ENCODE measurements around the gene MPST.
"Not testable (repeated sequence)": the region's sequence is repeated elsewhere in the genome, so short reads cannot be mapped to it uniquely, and the experiment has no call there.

The MPST gene

DNA sequence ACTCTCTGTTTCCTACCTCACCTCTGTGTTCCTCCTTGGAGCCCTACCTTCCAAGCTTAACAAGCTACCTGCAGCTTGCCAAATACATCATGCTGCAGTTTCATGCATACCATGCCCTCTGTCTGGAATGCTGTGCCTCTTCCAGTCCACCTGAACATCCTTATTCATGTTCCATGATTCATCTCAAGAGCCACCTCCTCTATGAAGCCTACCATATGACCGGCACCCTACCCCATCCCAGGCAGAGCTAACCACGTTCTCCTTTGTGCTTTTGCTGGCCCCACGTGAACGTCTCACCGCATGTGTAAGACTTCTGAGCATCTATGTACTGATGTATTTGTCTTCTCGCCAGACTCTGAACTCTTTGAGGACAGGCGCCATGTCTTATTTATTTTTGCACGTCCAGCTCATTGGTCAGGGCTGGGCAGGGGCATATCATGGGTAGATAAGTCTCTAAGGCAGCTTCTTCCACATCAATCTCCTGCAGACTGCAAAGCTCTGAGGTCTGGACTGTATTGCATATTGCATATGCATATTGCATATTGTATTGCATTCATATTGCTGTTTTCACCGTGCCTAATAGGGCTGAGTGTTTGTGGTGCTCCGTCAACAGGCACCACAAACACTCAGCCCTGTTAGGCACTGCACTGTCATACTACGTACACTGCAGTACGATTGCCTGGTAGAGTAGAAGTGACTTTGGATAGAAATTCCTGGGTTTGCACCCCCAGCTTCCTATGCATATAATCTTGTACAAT is 31.3 kb upstream of the MPST start:
- Histone ChIP-seq H3K36me3 (ENCODE audit: control insufficient read depth, insufficient read depth, low read length) (no peaks in the 10 kb centered on the region), H3K4me3 (ENCODE audit: low read length) (no peak overlapping the region), H3K9ac (ENCODE audit: low read length) (no peak overlapping the region), H3K9me3 (ENCODE audit: control insufficient read depth, low read length) (no peaks in the 10 kb centered on the region), H3K27me3 (ENCODE audit: control insufficient read depth, insufficient read depth, low read length) (peaks cover 17% of the 10 kb centered on the region), H3K4me1 (ENCODE audit: control insufficient read depth, insufficient read depth, low read length) (no peaks in the 10 kb centered on the region)

DNA sequence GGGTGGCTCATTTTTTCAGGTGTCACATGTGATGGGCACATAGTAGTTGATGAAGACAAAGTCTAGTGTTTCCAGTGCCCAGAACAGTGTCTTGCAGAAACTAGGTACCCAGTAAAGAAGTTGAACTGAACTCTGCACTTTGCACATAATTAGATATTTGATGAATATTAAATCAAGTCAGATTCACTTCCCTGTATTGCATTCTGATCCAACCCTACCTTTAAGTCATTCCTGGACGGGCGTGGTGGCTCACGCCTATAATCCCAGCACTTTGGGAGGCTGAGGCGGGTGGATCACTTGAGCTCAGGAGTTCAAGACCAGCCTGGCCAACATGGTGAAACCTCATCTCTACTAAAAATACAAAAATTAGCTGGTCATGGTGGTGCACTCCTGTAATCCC is 30.5 kb upstream of the MPST start:
- H3K36me3 ChIP-seq (ENCODE audit: control insufficient read depth, insufficient read depth, low read length); H3K9me3 ChIP-seq (ENCODE audit: control insufficient read depth, low read length): not testable (repeated sequence)

DNA sequence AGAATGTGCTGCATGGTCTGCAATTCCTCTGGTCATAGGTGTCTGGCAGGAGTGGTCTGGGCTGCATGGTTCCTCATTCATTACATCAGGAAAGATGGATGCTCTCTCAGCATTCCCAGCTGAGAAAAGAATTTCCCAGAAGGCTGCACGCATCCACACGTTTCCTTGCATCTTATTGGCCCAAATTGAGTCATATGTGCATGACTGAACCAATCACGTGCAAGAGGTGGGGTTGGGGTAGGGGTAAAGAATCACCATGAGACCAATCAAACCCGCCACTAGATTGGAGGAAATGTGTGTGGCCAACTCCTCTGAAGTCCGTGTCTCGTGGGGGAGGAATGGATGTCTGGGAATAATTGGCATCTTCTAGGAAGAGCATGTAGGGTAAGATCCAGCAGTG is 29.1 kb upstream of the MPST start:
- Histone ChIP-seq H3K9ac (ENCODE audit: low read length) (no peak overlapping the region), H3K4me3 (ENCODE audit: low read length) (no peak overlapping the region), H3K4me1 (ENCODE audit: control insufficient read depth, insufficient read depth, low read length) (no peaks in the 10 kb centered on the region), H3K9me3 (ENCODE audit: control insufficient read depth, low read length) (no peaks in the 10 kb centered on the region), H3K36me3 (ENCODE audit: control insufficient read depth, insufficient read depth, low read length) (no peaks in the 10 kb centered on the region), H3K27me3 (ENCODE audit: control insufficient read depth, insufficient read depth, low read length) (peaks cover 17% of the 10 kb centered on the region)

More for the DNA sequence above, 30.5 kb upstream of the MPST start:
- H3K4me1 ChIP-seq (ENCODE audit: control insufficient read depth, insufficient read depth, low read length); H3K4me3 ChIP-seq (ENCODE audit: low read length); H3K9ac ChIP-seq (ENCODE audit: low read length): not testable (repeated sequence)
- H3K27me3 ChIP-seq (ENCODE audit: control insufficient read depth, insufficient read depth, low read length), result peaks cover 17% of the 10 kb centered on the region

DNA sequence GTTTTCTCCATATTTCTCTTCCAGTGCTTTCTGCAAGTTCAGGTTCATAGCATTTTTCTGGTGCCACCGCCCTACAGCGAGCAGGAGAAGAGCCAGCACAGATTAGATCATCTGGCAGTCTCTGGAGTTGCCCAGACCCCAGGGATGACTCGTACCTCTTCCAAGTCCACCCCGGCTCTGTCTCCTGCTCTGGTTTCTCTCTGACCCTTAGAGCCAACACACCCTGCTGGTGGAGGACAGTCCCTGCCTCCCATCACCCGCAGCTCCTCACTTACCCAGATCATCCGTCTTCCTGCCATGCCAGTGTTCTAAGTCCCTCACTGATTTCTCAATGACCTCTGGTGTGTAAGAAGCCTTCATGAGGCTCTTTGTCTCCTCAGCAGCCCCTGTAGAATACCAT is 28.3 kb upstream of the MPST start:
- H3K9ac ChIP-seq (ENCODE audit: low read length), result no peak overlapping the region
- peaks cover 17% of the 10 kb centered on the region for H3K27me3 ChIP-seq (ENCODE audit: control insufficient read depth, insufficient read depth, low read length)
- no peaks in the 10 kb centered on the region for H3K4me1 ChIP-seq (ENCODE audit: control insufficient read depth, insufficient read depth, low read length)
- H3K36me3 ChIP-seq (ENCODE audit: control insufficient read depth, insufficient read depth, low read length), result no peaks in the 10 kb centered on the region
- H3K9me3 ChIP-seq (ENCODE audit: control insufficient read depth, low read length), result no peaks in the 10 kb centered on the region
- no peak overlapping the region for H3K4me3 ChIP-seq (ENCODE audit: low read length)

DNA sequence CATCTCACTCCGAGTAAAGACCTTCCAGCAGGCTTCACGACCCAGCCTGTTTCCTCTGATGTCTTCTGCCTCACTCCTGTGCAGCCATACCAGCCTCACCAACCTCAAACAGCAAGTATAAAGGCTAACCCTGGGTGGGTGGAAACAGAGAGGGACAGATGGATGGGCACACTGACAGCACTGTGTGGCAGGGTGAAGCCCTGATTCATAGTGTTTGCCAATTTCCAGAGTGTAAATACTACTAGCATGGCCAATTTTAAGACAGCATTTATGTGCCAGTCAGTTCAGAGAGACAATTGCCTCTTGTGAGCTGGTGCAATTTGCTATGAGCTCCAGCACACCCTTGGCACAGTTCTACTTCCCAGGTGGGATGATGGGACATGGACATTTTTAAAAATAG is 21.8 kb upstream of the MPST start:
- Histone ChIP-seq H3K27me3 (ENCODE audit: control insufficient read depth, insufficient read depth, low read length) (peaks cover 9% of the 10 kb centered on the region), H3K4me3 (ENCODE audit: low read length) (no peak overlapping the region)

DNA sequence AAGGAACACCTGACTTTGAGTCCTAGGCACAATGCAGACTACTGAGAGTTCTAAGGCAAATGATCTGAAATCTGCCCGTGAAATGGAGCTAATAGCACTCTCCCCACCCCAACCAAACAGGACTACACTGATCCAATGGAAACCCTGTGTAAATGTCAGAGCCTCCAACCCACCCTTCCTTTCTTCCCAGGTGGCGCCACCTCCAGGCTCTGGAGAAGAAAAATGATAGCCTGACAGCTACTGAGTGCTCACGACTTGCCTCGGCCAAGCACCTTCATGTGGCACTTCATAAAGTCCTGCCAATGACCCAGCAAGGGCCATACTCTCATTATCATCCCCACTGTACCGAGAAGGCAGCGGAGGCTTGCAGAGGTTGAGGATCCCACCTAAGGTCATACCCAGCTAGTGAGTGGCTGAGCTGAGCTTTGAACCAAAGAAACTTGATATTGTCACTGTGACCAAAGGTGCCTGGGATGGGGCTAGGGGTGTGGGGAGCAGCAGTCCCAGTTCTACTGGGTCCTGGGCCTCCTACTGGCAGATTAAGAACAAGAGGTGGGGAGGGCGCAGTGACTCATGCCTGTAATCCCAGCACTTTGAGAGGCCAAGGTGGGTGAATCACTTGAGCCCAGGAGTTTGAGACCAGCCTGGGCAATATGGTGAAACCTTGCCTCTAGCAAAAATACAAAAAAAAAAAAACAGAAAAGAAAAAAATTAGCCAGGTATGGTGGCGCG is 20.8 kb upstream of the MPST start:
- Histone ChIP-seq H3K36me3 (ENCODE audit: control insufficient read depth, insufficient read depth, low read length) (no peaks in the 10 kb centered on the region), H3K4me1 (ENCODE audit: control insufficient read depth, insufficient read depth, low read length) (peaks cover 7% of the 10 kb centered on the region), H3K9me3 (ENCODE audit: control insufficient read depth, low read length) (no peaks in the 10 kb centered on the region), H3K27me3 (ENCODE audit: control insufficient read depth, insufficient read depth, low read length) (peaks cover 9% of the 10 kb centered on the region), H3K9ac (ENCODE audit: low read length) (no peak overlapping the region), H3K4me3 (ENCODE audit: low read length) (no peak overlapping the region)

More for the DNA sequence above, 21.8 kb upstream of the MPST start:
- Histone ChIP-seq H3K36me3 (ENCODE audit: control insufficient read depth, insufficient read depth, low read length) (no peaks in the 10 kb centered on the region), H3K9me3 (ENCODE audit: control insufficient read depth, low read length) (no peaks in the 10 kb centered on the region), H3K4me1 (ENCODE audit: control insufficient read depth, insufficient read depth, low read length) (peaks cover 7% of the 10 kb centered on the region), H3K9ac (ENCODE audit: low read length) (no peak overlapping the region)

DNA sequence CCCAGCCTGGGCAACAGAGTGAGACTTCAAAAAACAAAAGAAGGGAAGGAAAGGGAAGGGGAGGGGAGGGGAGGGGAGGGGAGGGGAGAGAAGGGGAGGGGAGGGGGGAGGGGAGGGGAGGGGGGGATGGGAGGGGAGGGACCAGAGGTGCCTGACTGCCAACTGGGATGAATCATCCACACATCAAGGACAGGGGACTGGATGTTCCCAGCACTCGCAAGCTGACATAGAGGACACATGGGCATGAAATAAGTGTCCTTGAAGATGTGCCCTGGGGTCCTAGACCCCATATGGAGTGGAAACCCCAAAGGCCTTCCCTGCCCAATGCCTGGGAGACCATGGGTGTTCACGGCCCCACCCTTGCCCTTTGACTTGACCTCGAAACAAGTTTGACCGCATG is 20.1 kb upstream of the MPST start:
- H3K4me3 ChIP-seq (ENCODE audit: low read length), result no peak overlapping the region
- no peaks in the 10 kb centered on the region for H3K36me3 ChIP-seq (ENCODE audit: control insufficient read depth, insufficient read depth, low read length)
- peaks cover 7% of the 10 kb centered on the region for H3K4me1 ChIP-seq (ENCODE audit: control insufficient read depth, insufficient read depth, low read length)
- H3K9me3 ChIP-seq (ENCODE audit: control insufficient read depth, low read length), result no peaks in the 10 kb centered on the region
- H3K27me3 ChIP-seq (ENCODE audit: control insufficient read depth, insufficient read depth, low read length), result peaks cover 9% of the 10 kb centered on the region
- H3K9ac ChIP-seq (ENCODE audit: low read length), result no peak overlapping the region

DNA sequence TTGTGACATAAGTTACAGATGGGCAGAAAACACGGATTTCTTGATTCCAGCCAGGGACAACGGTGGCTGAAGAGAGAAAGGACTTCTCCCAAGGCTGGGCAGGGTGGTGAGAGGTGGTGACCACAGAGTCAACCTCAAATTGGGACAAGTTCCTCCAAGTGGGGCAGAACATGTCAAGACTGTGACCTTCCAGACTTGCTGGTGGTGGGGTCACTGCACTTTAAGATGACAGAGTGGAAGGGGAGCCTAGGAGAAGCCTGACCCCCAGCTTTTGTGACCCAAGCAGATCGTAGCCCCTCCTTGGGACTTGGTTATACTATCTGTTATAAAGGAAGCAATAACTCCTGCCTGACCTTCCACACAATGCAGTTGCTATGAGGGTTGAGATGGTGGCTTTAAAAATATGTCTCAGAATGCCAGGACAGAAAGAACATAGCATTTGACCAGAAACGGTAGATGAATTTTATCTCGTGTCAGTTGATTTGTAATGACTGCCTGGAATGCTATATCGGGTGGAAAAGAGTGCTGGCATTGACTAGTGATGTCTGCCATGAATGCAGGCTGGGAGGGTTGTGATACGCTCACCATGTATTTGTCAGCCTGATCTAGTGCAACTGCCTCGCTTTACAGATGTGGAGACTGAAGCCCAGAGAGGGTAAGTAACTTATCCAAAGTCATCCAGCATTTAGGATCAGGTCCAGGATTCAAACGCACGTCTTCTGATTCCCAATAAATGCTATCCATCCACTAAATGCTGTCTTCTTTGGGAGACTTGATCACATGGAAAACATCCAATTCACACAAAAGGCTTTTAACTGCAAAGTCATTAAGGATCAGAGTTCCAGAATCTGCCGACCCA is 18.6 kb upstream of the MPST start:
- H3K4me3 ChIP-seq (ENCODE audit: low read length), result no peak overlapping the region
- no peaks in the 10 kb centered on the region for H3K9me3 ChIP-seq (ENCODE audit: control insufficient read depth, low read length)
- peaks cover 9% of the 10 kb centered on the region for H3K27me3 ChIP-seq (ENCODE audit: control insufficient read depth, insufficient read depth, low read length)
- H3K9ac ChIP-seq (ENCODE audit: low read length), result no peak overlapping the region
- H3K36me3 ChIP-seq (ENCODE audit: control insufficient read depth, insufficient read depth, low read length), result no peaks in the 10 kb centered on the region
- H3K4me1 ChIP-seq (ENCODE audit: control insufficient read depth, insufficient read depth, low read length), result peaks cover 7% of the 10 kb centered on the region

DNA sequence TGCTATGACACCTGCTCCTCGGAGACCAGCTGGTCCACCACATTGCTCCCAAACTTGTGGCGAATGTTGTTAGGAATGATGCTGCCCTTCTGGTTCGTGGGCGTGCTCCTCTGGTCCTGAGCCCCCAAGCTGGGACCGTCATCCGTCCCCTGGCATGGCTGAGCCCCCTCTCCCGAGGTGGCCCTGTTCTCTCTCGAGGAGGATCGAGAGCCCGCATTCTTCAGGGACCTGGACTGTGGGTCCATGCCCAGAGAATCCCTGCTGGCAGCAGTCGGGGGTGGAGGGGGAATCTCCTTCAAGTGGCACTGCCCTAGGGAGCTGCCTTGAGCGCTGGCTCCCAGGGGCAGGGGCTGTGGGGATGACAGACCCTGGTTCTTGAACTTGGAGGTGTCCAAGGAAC is 17.7 kb upstream of the MPST start:
- Histone ChIP-seq H3K4me1 (ENCODE audit: control insufficient read depth, insufficient read depth, low read length) (peaks cover 7% of the 10 kb centered on the region), H3K27me3 (ENCODE audit: control insufficient read depth, insufficient read depth, low read length) (peaks cover 9% of the 10 kb centered on the region), H3K4me3 (ENCODE audit: low read length) (no peak overlapping the region), H3K9me3 (ENCODE audit: control insufficient read depth, low read length) (no peaks in the 10 kb centered on the region), H3K9ac (ENCODE audit: low read length) (no peak overlapping the region), H3K36me3 (ENCODE audit: control insufficient read depth, insufficient read depth, low read length) (no peaks in the 10 kb centered on the region)

DNA sequence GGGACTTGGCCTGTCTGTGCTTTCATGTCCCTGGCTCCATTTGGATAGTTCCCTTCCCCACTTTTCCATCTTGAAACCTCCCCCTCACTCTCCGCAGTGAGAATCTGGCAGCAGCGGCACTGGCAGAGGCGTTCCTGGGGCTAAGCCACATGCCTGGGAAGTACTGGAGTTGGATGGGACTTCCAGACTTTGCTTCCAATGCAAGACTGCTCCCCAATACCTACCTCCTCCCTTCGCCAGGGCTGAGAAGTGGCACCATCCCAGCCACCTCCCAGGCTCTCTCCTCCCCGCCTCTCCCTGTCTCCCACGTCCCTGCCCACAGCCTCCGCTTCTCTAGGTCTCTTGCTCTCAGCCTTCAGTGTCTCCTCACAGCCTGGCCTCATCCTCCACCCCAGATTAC is 16.9 kb upstream of the MPST start:
- Histone ChIP-seq H3K36me3 (ENCODE audit: control insufficient read depth, insufficient read depth, low read length) (no peaks in the 10 kb centered on the region), H3K4me3 (ENCODE audit: low read length) (no peak overlapping the region), H3K9me3 (ENCODE audit: control insufficient read depth, low read length) (no peaks in the 10 kb centered on the region), H3K9ac (ENCODE audit: low read length) (no peak overlapping the region), H3K4me1 (ENCODE audit: control insufficient read depth, insufficient read depth, low read length) (peaks cover 8% of the 10 kb centered on the region), H3K27me3 (ENCODE audit: control insufficient read depth, insufficient read depth, low read length) (peaks cover 9% of the 10 kb centered on the region)

DNA sequence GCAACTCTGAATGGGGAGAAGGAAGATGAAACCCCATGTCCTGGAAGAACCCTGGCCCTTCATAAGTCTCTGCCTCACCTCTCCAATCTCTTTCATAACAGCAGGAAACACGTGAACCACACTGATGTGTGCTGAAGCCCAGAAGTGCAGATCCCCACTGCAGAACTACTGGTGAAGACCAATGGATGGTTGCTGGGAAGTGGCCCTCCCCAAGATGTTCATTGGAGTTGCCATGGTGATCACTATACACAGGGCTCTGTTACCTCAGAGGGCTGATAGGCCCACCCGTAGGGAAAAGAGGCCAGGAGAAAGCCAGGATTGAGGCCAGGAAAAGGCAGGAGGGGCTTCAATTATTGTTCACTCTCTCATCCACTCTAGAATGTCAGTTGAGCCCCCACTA is 11.9 kb upstream of the MPST start:
- Histone ChIP-seq H3K4me3 (ENCODE audit: low read length) (no peak overlapping the region), H3K9ac (ENCODE audit: low read length) (no peak overlapping the region), H3K36me3 (ENCODE audit: control insufficient read depth, insufficient read depth, low read length) (no peaks in the 10 kb centered on the region), H3K4me1 (ENCODE audit: control insufficient read depth, insufficient read depth, low read length) (peaks cover 25% of the 10 kb centered on the region), H3K9me3 (ENCODE audit: control insufficient read depth, low read length) (no peaks in the 10 kb centered on the region), H3K27me3 (ENCODE audit: control insufficient read depth, insufficient read depth, low read length) (no peaks in the 10 kb centered on the region)

DNA sequence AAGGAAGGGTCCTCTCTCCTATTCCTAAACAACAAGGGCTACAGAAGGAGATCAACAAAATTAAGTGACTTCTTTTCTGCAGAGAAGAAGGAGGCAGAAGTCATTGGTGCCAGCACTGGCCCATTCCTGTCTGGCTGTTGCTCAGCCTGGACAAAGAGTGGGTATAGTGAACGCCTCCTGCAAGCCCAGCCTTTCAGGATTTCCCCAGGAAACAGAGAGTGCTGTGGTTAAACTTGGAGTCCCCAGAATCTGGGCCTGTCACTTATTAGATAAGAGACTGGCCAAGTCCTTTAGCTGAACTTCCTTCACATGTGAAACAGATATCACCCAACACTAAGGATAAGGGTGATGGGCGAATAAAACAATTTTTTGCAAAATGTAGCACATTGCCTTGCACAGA is 11.2 kb upstream of the MPST start:
- no peak overlapping the region for H3K4me3 ChIP-seq (ENCODE audit: low read length)
- no peaks in the 10 kb centered on the region for H3K27me3 ChIP-seq (ENCODE audit: control insufficient read depth, insufficient read depth, low read length)
- H3K9ac ChIP-seq (ENCODE audit: low read length), result no peak overlapping the region
- peaks cover 32% of the 10 kb centered on the region for H3K4me1 ChIP-seq (ENCODE audit: control insufficient read depth, insufficient read depth, low read length)
- H3K36me3 ChIP-seq (ENCODE audit: control insufficient read depth, insufficient read depth, low read length), result no peaks in the 10 kb centered on the region
- H3K9me3 ChIP-seq (ENCODE audit: control insufficient read depth, low read length), result no peaks in the 10 kb centered on the region
